ENCODE measurements around the gene TRIM9.

The TRIM9 gene

GRCh38 chr14:51094901-51095853, at the start of gene TRIM9:
TRIM9 (minus strand) TSS chr14:51095105; CDS start chr14:51094939, 166 bp downstream.
- peak; percentile 97 for ATAC-seq

GRCh38 chr14:51140856-51141255, 46.0 kb upstream of the TRIM9 start:
- DNase-seq (ENCODE audit: low spot score in 2 of 2) = no peak
- no peak for ATAC-seq

More at GRCh38 chr14:51094901-51095853, at the start of gene TRIM9:
- DNase-seq (ENCODE audit: low spot score in 2 of 2) = peak; percentile 84 to 96
- Mint-ChIP-seq H3K36me3 (no peaks in the 10 kb centered on the region), H3K4me3 (peak within 1 kb of the TSS; percentile 81), H3K27ac (peak within 1 kb of the TSS; percentile 79), H3K4me1 (peaks cover 28% of the 10 kb centered on the region), H3K9me3 (no peaks in the 10 kb centered on the region)

DNA sequence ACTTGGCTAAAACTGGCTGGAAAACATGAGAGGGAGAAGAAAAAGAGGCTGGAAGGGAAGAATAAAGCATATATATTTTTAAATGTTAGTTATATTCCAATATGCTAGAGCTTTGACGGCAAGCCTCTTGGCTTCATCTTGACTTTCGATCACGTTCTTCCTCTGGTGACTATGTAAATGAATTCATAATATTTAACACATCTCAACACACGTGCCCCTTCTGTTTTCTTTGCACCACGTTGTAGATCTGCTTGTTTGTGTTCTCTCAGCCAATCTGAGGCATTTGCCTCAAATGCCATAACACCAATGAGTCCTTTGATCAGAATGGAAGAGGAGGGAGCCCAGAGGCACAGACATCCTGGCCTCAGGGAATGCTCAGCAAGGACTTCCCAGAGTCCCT, 45.4 kb upstream of the TRIM9 start:
- Mint-ChIP-seq H3K4me3 (no peak overlapping the region), H3K27ac (no peak overlapping the region), H3K4me1 (no peaks in the 10 kb centered on the region), H3K9me3 (peaks cover 3% of the 10 kb centered on the region), H3K36me3 (no peaks in the 10 kb centered on the region)
- DNase-seq (ENCODE audit: low spot score in 2 of 2) (no peak), ATAC-seq (no peak)

More at GRCh38 chr14:51140856-51141255, 46.0 kb upstream of the TRIM9 start:
- Mint-ChIP-seq H3K9me3 (peaks cover 3% of the 10 kb centered on the region), H3K27ac (no peak overlapping the region), H3K36me3 (no peaks in the 10 kb centered on the region), H3K4me1 (no peaks in the 10 kb centered on the region), H3K4me3 (no peak overlapping the region)

GRCh38 chr14:51139121-51139681, 44.3 kb upstream of the TRIM9 start:
- no peak for ATAC-seq
- H3K4me3 Mint-ChIP-seq = no peak overlapping the region
- no peak for DNase-seq (ENCODE audit: low spot score in 2 of 2)
- no peak overlapping the region for H3K27ac Mint-ChIP-seq
- H3K36me3 Mint-ChIP-seq = no peaks in the 10 kb centered on the region
- H3K9me3 Mint-ChIP-seq = peaks cover 5% of the 10 kb centered on the region
- H3K4me1 Mint-ChIP-seq = no peaks in the 10 kb centered on the region

DNA sequence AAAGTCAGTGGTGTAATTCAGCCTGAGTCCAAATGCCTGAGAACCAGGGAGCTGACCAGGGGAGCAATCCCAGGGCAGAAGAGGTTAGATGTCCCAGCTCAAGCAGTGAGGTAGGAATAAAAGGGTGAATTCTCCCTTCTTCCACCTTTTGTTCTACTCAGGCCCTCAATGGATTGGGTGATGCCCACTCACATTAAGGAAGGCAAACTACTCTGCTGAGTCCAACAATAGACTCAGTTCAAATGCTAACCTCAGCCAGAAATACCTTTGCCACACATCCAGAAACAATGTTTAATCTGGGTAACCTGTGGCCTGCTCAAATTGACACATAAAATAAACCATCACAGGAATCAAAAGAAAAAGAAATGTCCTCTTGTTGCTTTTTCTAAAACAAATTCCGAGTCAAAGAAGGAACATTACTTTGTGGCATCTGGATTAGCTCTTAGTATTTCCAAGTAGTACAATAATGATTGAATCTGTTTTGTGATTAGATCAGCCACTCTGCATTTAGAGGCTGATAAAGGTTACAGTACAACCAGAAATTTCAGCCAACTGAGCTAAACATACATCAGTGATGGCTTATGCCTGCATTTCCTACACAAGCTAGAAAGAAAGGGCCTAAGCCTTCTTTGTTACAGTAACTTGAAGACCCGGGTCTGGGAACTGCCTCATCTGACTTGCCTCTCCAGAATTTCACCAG, 43.6 kb upstream of the TRIM9 start:
- H3K4me1 Mint-ChIP-seq = no peaks in the 10 kb centered on the region
- DNase-seq (ENCODE audit: low spot score in 2 of 2) = no peak
- no peak overlapping the region for H3K27ac Mint-ChIP-seq

GRCh38 chr14:51131516-51131915, 36.6 kb upstream of the TRIM9 start:
- no peak overlapping the region for H3K27ac Mint-ChIP-seq
- H3K9me3 Mint-ChIP-seq = peaks cover 10% of the 10 kb centered on the region
- ATAC-seq (no peak), DNase-seq (ENCODE audit: low spot score in 2 of 2) (no peak)
- H3K4me3 Mint-ChIP-seq = no peak overlapping the region
- H3K4me1 Mint-ChIP-seq = no peaks in the 10 kb centered on the region
- H3K36me3 Mint-ChIP-seq = no peaks in the 10 kb centered on the region

More for the DNA sequence above, 43.6 kb upstream of the TRIM9 start:
- H3K9me3 Mint-ChIP-seq = peaks cover 8% of the 10 kb centered on the region
- no peaks in the 10 kb centered on the region for H3K36me3 Mint-ChIP-seq
- ATAC-seq = no peak
- H3K4me3 Mint-ChIP-seq = no peak overlapping the region

GRCh38 chr14:51129130-51129529, 34.2 kb upstream of the TRIM9 start:
- Mint-ChIP-seq H3K4me1 (no peaks in the 10 kb centered on the region), H3K36me3 (no peaks in the 10 kb centered on the region), H3K27ac (no peak overlapping the region), H3K9me3 (peaks cover 7% of the 10 kb centered on the region), H3K4me3 (no peak overlapping the region)
- DNase-seq (ENCODE audit: low spot score in 2 of 2) = no peak
- no peak for ATAC-seq

- Mint-ChIP-seq H3K4me1 (no peaks in the 10 kb centered on the region), H3K9me3 (no peaks in the 10 kb centered on the region), H3K27ac (no peak overlapping the region), H3K4me3 (no peak overlapping the region), H3K36me3 (no peaks in the 10 kb centered on the region)
- ATAC-seq (no peak), DNase-seq (ENCODE audit: low spot score in 2 of 2) (no peak)
Measured at GRCh38 chr14:51124029-51124428, 29.1 kb upstream of the TRIM9 start.

GRCh38 chr14:51121096-51121495, 26.2 kb upstream of the TRIM9 start:
- DNase-seq (ENCODE audit: low spot score in 2 of 2) (no peak), ATAC-seq (no peak)
- H3K4me3 Mint-ChIP-seq = no peak overlapping the region
- H3K4me1 Mint-ChIP-seq = peaks cover 6% of the 10 kb centered on the region
- H3K9me3 Mint-ChIP-seq = no peaks in the 10 kb centered on the region
- H3K27ac Mint-ChIP-seq = no peak overlapping the region
- no peaks in the 10 kb centered on the region for H3K36me3 Mint-ChIP-seq

- H3K4me1 Mint-ChIP-seq = peaks cover 6% of the 10 kb centered on the region
- ATAC-seq (no peak), DNase-seq (ENCODE audit: low spot score in 2 of 2) (no peak)
- H3K4me3 Mint-ChIP-seq = no peak overlapping the region
- H3K27ac Mint-ChIP-seq = no peak overlapping the region
- no peaks in the 10 kb centered on the region for H3K9me3 Mint-ChIP-seq
- H3K36me3 Mint-ChIP-seq = no peaks in the 10 kb centered on the region
Measured at GRCh38 chr14:51119411-51120051, 24.6 kb upstream of the TRIM9 start.

DNA sequence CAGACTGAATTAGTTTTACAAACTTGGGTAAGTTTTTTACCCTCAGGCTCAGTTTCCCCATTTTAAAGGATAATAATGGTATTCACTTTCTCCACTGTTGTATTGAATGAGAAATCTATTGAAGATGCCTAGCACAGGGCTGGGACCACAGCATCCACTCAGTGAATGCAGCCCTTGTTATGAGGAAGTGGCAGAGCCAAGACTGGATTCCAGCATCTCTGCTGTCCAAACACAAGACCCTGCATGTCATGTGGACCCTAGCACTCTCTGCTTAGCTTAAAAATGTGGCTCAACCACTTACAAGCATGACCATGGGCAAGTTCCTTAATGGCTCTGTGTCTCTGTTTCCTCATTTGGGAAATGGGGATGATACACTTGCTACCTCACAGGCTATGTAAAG, 24.1 kb upstream of the TRIM9 start:
- no peak overlapping the region for H3K4me3 Mint-ChIP-seq
- peaks cover 6% of the 10 kb centered on the region for H3K4me1 Mint-ChIP-seq
- no peaks in the 10 kb centered on the region for H3K36me3 Mint-ChIP-seq
- DNase-seq (ENCODE audit: low spot score in 2 of 2) (no peak), ATAC-seq (no peak)
- H3K27ac Mint-ChIP-seq = no peak overlapping the region
- H3K9me3 Mint-ChIP-seq = no peaks in the 10 kb centered on the region

GRCh38 chr14:51117593-51117992, 22.7 kb upstream of the TRIM9 start:
- no peak overlapping the region for H3K4me3 Mint-ChIP-seq
- no peaks in the 10 kb centered on the region for H3K36me3 Mint-ChIP-seq
- no peak for ATAC-seq
- no peak for DNase-seq (ENCODE audit: low spot score in 2 of 2)
- H3K4me1 Mint-ChIP-seq = peaks cover 6% of the 10 kb centered on the region
- no peaks in the 10 kb centered on the region for H3K9me3 Mint-ChIP-seq
- H3K27ac Mint-ChIP-seq = no peak overlapping the region

GRCh38 chr14:51116682-51117081, 21.8 kb upstream of the TRIM9 start:
- no peak for ATAC-seq
- no peak for DNase-seq (ENCODE audit: low spot score in 2 of 2)
- no peak overlapping the region for H3K4me3 Mint-ChIP-seq
- peaks cover 6% of the 10 kb centered on the region for H3K4me1 Mint-ChIP-seq
- no peak overlapping the region for H3K27ac Mint-ChIP-seq
- H3K36me3 Mint-ChIP-seq = no peaks in the 10 kb centered on the region
- H3K9me3 Mint-ChIP-seq = no peaks in the 10 kb centered on the region

DNA sequence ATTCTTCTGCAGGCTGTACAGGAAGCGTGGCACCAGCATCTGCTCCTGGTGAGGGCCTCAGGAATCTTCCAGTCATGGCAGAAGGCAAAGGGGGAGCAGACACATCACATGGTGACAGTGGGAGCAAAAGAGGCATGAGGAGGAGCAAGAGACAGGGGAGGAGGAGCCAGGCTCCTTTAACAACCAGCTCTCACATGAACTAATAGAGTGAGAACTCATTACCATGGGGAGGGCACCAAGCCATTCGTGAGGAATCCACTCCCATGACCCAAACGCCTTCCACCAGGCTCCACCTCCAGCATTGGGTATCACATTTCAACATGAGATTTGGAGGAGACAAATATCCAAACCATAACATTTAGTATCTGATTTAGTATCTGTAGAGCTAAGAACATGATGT, 14.7 kb upstream of the TRIM9 start:
- DNase-seq (ENCODE audit: low spot score in 2 of 2) = no peak
- no peak for ATAC-seq
- H3K4me3 Mint-ChIP-seq = no peak overlapping the region
- H3K36me3 Mint-ChIP-seq = no peaks in the 10 kb centered on the region
- H3K4me1 Mint-ChIP-seq = no peaks in the 10 kb centered on the region
- no peaks in the 10 kb centered on the region for H3K9me3 Mint-ChIP-seq
- H3K27ac Mint-ChIP-seq = no peak overlapping the region

- H3K27ac Mint-ChIP-seq = no peak overlapping the region
Measured at GRCh38 chr14:51107801-51108200, 12.9 kb upstream of the TRIM9 start.

More at GRCh38 chr14:51107801-51108200, 12.9 kb upstream of the TRIM9 start:
- DNase-seq (ENCODE audit: low spot score in 2 of 2) (no peak), ATAC-seq (no peak)
- Mint-ChIP-seq H3K9me3 (no peaks in the 10 kb centered on the region), H3K4me1 (no peaks in the 10 kb centered on the region), H3K4me3 (no peak overlapping the region), H3K36me3 (no peaks in the 10 kb centered on the region)
